HG02840 (cell line): Measurements from ENCODE around the gene SIRPB1.
"Not testable (repeated sequence)": the region's sequence is repeated elsewhere in the genome, so short reads cannot be mapped to it uniquely, and the experiment has no call there.

Experiments used
- ATAC-seq: cut with Tn5 transposase; IDR thresholded peaks from one replicate; pipeline ENCODE4 v1.9.1; 2021; ENCODE audit warnings: mild to moderate bottlenecking, moderate library complexity, moderate number of reproducible peaks; ENCODE audit not compliant: unreplicated experiment, low FRiP score

SIRPB1 gene

GRCh38 chr20:1637755-1638154 is 17.9 kb upstream of the SIRPB1 start:
- no peak for ATAC-seq

- ATAC-seq: no peak
Measured at GRCh38 chr20:1637226-1637625, 17.4 kb upstream of the SIRPB1 start.

GRCh38 chr20:1636621-1637020 is 16.8 kb upstream of the SIRPB1 start:
- ATAC-seq: no peak

GRCh38 chr20:1635291-1635979 is 15.6 kb upstream of the SIRPB1 start:
- ATAC-seq: no peak

- no peak for ATAC-seq
Measured at GRCh38 chr20:1633535-1633934, 13.7 kb upstream of the SIRPB1 start.

GRCh38 chr20:1632178-1632577 is 12.4 kb upstream of the SIRPB1 start:
- no peak for ATAC-seq

GRCh38 chr20:1631309-1632151 is 11.7 kb upstream of the SIRPB1 start:
- no peak for ATAC-seq

- no peak for ATAC-seq
Measured at GRCh38 chr20:1630186-1630585, 10.4 kb upstream of the SIRPB1 start.

GRCh38 chr20:1629321-1629720 is 9.5 kb upstream of the SIRPB1 start:
- no peak for ATAC-seq

- no peak for ATAC-seq
Measured at GRCh38 chr20:1628621-1629020, 8.8 kb upstream of the SIRPB1 start.

- ATAC-seq: no peak
Measured at GRCh38 chr20:1627200-1627550, 7.4 kb upstream of the SIRPB1 start.

GRCh38 chr20:1626528-1627199 is 6.9 kb upstream of the SIRPB1 start:
- ATAC-seq: no peak

GRCh38 chr20:1625083-1625690 is 5.4 kb upstream of the SIRPB1 start:
- ATAC-seq: no peak

- ATAC-seq: no peak
Measured at GRCh38 chr20:1623501-1624205, 3.8 kb upstream of the SIRPB1 start.

GRCh38 chr20:1622450-1622849 is 2.6 kb upstream of the SIRPB1 start:
- no peak for ATAC-seq

- ATAC-seq: no peak
Measured at GRCh38 chr20:1621316-1621715, 1.5 kb upstream of the SIRPB1 start.

GRCh38 chr20:1618954-1619540 is 762 bp downstream of the SIRPB1 start:
- no peak for ATAC-seq

GRCh38 chr20:1618479-1618878 is 1.3 kb downstream of the SIRPB1 start:
- no peak for ATAC-seq

GRCh38 chr20:1616858-1617434 is 2.9 kb downstream of the SIRPB1 start:
- no peak for ATAC-seq

- not testable (repeated sequence) for ATAC-seq
Measured at GRCh38 chr20:1610404-1610803, 9.4 kb downstream of the SIRPB1 start.
